ENCODE measurements around the gene KDM3B. TPM values are rescaled to one million over a fixed set of nuclear protein-coding genes. Genes with fewer than 3 reads are reported as not detected.

The KDM3B gene
- total and polyA plus RNA-seq, 9 of the 15 experiments (the other 6 are each of a cell fraction or from before 2014, with no cell fraction given) = 13.8 to 62.8 (median 41.9) TPM

DNA sequence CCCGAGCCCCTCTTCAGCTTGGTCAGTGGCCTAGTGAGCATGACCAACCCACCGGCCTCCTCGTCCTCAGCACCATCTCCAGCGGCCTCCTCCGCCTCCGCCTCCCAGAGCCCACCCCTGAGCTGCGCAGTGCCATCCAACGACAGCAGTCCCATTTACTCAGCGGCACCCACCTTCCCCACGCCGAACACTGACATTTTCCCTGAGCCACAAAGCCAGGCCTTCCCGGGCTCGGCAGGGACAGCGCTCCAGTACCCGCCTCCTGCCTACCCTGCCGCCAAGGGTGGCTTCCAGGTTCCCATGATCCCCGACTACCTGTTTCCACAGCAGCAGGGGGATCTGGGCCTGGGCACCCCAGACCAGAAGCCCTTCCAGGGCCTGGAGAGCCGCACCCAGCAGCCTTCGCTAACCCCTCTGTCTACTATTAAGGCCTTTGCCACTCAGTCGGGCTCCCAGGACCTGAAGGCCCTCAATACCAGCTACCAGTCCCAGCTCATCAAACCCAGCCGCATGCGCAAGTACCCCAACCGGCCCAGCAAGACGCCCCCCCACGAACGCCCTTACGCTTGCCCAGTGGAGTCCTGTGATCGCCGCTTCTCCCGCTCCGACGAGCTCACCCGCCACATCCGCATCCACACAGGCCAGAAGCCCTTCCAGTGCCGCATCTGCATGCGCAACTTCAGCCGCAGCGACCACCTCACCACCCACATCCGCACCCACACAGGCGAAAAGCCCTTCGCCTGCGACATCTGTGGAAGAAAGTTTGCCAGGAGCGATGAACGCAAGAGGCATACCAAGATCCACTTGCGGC is 114.6 kb downstream of the KDM3B start (continued):
- TF ChIP-seq XRCC4 (IDR thresholded peaks at IDR 0.05; ENCODE audit: extremely low read depth, insufficient read depth, insufficient read length) (no peak), ZNF707 (CRISPR knock-in tag; conservative IDR thresholded peaks at IDR 0.05) (no peak), ELF1 (tag; IDR thresholded peaks at IDR 0.05) (no peak), ZSCAN32 (CRISPR knock-in tag; IDR thresholded peaks at IDR 0.05) (no peak), GABPB1 (CRISPR knock-in tag; IDR thresholded peaks at IDR 0.05) (peak; percentile 13), TEAD4 (IDR thresholded peaks at IDR 0.05; ENCODE audit: low read length) (no peak), TEAD4 (CRISPR knock-in tag; IDR thresholded peaks at IDR 0.05; ENCODE audit: borderline replicate concordance) (no peak), RNF2 (IDR thresholded peaks at IDR 0.05) (no peak), ZNF239 (CRISPR knock-in tag; IDR thresholded peaks at IDR 0.05) (no peak), MED1 (CRISPR knock-in tag; IDR thresholded peaks at IDR 0.05; ENCODE audit: borderline replicate concordance) (no peak; the same call in 1 of the 2 replicates), HEY1 (CRISPR knock-in tag; IDR thresholded peaks at IDR 0.05; ENCODE audit: borderline replicate concordance) (no peak), ZNF224 (CRISPR knock-in tag; IDR thresholded peaks at IDR 0.05) (0 out of 2 replicates have a peak, but pooled peaks have one; percentile 44), ZNF316 (IDR thresholded peaks at IDR 0.05) (no peak), HMGN3 (IDR thresholded peaks at IDR 0.05; ENCODE audit: borderline replicate concordance, extremely low read depth, insufficient read length, low read depth, low read length) (peak; percentile 65), CCAR2 (IDR thresholded peaks at IDR 0.05; ENCODE audit: low read depth, low read length) (no peak), ZNF408 (CRISPR knock-in tag; IDR thresholded peaks at IDR 0.05; ENCODE audit: low read depth) (no peak), ZNF518B (CRISPR knock-in tag; IDR thresholded peaks at IDR 0.05) (no peak), FOXA3 (CRISPR knock-in tag; conservative IDR thresholded peaks at IDR 0.05 in 1 of 2, IDR thresholded peaks at IDR 0.05 in 1 of 2) (peak in 1 of 2 experiments; percentile 16; a peak in 1 of 4 replicates), SOX6 (IDR thresholded peaks at IDR 0.05) (no peak; the same call in 1 of the 2 replicates)
- TF ChIP-seq, protein P1, sequence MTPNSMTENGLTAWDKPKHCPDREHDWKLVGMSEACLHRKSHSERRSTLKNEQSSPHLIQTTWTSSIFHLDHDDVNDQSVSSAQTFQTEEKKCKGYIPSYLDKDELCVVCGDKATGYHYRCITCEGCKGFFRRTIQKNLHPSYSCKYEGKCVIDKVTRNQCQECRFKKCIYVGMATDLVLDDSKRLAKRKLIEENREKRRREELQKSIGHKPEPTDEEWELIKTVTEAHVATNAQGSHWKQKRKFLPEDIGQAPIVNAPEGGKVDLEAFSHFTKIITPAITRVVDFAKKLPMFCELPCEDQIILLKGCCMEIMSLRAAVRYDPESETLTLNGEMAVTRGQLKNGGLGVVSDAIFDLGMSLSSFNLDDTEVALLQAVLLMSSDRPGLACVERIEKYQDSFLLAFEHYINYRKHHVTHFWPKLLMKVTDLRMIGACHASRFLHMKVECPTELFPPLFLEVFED (CRISPR knock-in tag; conservative IDR thresholded peaks at IDR 0.05) = no peak
- TF ChIP-seq, protein P2, sequence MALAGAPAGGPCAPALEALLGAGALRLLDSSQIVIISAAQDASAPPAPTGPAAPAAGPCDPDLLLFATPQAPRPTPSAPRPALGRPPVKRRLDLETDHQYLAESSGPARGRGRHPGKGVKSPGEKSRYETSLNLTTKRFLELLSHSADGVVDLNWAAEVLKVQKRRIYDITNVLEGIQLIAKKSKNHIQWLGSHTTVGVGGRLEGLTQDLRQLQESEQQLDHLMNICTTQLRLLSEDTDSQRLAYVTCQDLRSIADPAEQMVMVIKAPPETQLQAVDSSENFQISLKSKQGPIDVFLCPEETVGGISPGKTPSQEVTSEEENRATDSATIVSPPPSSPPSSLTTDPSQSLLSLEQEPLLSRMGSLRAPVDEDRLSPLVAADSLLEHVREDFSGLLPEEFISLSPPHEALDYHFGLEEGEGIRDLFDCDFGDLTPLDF (CRISPR knock-in tag; IDR thresholded peaks at IDR 0.05) = peak; percentile 68; the same call in 1 of the 2 replicates
